GM10266 (cell line): ENCODE results near the gene RXRA.

Experiments
- DNase-seq: peaks from one replicate; pipeline ENCODE4 v3.0.0; 2012; ENCODE audit errors: extremely low spot score
- TF ChIP-seq, protein P1 (sequence below): IDR thresholded peaks from 2 replicates; pipeline ENCODE4 v1.5.1; 2012; ENCODE audit warnings: mild to moderate bottlenecking, low read depth; ENCODE audit not compliant: control insufficient read depth, insufficient read depth; ENCODE audit errors: missing control alignments

Gene RXRA

DNA sequence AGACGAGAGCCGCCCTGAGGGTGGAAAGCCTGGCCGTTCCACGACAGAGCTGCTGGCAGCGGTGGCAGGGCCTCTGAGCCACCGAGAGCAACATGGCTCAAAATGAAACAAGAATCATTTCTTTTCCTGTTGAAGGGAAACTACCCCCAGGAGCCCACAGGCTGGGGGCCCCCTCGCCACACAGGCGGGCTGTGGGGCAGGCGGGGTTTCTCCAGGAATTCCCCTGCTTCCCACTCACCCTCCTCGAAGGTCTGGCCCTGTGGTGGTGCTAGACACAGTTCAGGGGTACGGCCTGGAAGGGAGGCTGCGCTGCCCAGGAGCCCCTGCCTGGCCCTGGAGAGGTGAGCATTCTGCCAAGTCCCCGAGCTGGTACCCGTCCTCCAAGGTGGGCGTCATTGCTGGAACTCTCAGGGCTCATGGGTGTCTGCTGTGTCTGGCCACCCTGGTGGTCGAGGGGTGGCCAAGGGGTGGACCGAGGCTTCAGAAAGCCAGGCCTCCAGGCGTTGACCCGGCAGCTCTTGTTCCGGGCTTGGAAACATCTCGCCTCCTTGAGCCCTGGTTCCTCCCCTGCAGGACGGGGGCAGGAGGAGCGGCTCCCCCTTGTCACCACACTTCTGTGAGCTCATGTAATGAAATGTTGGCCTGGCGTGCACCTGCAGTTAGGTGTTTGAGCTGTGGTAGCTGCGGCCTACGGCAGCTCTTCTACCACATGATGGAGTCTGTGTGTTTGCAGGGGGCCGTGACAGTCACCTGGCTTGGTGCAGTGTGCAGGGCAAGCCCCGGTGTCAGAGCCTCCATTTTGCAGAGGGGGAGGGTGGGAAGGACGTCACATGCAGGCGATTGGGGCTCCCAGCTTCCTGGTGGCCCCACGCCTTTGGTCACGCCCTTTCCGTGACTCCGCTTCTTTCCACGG lies 65.3 kb downstream of the RXRA start:
- TF ChIP-seq, protein P1, sequence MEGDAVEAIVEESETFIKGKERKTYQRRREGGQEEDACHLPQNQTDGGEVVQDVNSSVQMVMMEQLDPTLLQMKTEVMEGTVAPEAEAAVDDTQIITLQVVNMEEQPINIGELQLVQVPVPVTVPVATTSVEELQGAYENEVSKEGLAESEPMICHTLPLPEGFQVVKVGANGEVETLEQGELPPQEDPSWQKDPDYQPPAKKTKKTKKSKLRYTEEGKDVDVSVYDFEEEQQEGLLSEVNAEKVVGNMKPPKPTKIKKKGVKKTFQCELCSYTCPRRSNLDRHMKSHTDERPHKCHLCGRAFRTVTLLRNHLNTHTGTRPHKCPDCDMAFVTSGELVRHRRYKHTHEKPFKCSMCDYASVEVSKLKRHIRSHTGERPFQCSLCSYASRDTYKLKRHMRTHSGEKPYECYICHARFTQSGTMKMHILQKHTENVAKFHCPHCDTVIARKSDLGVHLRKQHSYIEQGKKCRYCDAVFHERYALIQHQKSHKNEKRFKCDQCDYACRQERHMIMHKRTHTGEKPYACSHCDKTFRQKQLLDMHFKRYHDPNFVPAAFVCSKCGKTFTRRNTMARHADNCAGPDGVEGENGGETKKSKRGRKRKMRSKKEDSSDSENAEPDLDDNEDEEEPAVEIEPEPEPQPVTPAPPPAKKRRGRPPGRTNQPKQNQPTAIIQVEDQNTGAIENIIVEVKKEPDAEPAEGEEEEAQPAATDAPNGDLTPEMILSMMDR = no peak
- DNase-seq = peak; percentile 81

DNA sequence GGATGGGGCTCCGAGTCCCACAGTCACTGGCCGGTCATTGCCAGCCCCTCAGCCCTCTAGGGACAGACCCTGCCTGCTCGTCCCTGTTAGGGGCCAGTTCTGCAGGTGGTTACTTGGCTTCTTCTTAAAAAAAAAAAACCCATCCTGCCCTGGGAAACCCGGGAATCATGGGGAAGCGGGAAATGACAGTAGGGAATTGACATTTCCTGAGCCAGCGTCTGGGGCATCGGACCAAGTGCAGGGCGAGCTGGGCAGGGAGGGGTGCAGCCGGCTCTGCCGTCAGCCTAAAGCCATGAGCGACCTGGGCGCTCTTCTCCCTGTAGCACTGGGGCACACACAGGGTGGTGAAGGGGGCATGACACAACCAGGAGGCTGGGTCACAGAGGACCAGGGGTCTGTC lies 66.6 kb downstream of the RXRA start:
- TF ChIP-seq, protein P1 = no peak

DNA sequence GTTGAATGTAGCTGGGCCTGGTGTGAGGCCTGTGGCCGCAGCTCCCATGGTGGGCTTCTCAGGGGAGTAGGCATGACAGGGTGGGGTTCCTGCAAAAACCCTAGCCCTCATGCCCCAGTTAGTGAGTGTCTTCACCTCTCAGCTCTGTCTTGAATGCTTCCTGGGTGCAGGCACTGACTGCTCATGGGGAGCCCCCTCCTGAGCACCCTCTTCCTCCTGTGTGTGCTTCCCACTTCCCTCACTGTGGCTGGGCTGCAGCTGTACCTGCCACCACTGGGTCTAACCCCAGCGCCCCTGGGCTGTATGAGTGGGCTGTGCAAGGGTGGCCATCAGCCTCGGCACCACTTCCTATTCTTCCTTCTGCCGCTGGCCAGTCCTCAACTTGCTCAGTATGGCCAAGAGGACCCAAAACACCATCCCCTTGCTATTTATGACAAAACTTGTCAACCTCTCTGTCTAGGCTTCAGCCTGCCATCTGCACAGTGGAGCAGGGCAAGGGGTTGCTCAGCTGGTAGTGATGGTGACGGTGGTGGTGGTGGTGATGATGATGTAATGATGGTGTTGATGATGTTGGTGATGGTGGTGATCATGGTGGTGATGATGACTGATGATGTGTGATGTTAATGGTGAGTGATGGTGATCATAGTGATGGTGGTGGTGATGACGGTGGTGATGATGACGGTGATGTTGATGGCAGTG lies 67.5 kb downstream of the RXRA start:
- DNase-seq = no peak
- TF ChIP-seq, protein P1 = no peak

More for the DNA sequence above, 66.6 kb downstream of the RXRA start:
- no peak for DNase-seq

DNA sequence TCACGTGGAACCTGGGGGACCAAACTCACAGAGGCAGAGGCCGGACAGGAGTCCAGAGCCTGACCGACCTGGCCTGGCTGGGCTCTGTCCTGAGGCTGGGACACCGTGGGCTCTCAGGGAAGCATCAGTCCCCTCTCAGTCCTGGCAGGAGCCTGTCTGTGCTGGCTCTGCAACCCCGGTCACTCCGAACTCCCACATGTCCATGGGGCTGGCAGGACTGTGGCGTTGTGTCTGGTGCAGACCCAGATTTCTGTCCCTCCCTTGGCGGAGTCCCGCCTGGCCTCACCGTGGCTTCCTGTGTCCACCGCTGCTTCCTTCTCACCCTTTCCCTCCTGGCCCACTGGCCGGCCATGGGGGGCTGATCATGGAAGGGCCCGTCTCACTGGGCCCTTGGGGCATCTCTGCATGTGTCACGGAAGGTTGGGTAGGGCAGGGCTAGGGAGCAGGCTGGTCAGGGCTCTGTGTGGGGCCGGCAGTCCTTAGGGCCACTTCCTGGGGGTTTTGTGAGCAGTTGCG lies 68.8 kb downstream of the RXRA start:
- TF ChIP-seq, protein P1 = no peak
- DNase-seq = no peak

DNA sequence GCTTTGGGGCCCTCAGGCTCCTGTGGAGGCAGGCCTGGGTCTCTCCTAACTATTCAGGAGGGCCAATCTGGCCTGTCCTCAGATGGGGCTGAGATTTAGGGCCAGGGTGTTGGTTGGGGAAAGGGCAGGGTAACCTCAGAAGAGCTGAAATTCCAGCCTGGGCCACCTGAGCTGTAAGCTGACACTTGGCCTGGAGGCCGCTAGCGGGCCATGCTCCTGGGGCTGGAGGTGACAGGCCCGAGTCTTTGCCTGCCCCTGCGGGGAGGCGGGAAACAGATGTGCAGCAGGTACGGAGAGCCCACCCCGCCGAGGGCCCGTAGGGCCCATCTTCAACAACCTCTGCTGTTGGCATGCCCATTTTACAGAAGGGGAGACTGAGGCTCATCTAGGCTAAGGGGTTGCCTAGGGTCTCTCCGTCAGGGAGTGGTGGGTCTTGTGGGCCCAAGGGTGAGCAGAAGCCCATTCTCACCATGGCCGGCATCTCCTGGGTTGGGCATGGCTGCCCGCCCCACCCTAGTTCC lies 69.5 kb downstream of the RXRA start:
- no peak for DNase-seq
- TF ChIP-seq, protein P1 = no peak

DNA sequence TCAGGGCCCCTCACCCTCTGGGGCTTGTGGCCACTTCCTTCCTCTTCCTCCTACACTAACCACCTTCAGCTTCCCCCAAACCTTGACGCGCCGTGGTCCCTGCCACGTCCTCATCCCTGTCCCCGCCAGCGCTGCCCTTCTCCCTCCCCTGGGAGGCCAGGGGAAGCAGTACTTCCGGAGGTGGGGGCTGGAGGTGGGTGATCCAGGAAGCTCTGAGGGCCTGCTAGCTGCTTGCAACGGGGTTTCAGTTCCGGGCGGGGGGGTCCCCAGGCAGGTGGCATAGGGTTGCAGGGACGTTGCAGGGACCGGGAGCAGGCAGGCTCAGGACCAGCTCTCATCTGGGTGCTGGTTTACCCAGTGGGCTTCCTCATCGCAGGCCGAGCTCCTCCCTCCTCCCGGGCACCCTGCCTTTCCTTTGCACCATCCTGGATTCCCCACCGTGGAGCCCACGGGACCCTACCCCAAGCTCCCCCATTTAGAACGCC lies 70.0 kb downstream of the RXRA start:
- TF ChIP-seq, protein P1 = no peak
- DNase-seq = peak; percentile 68
